ENCODE results near the gene PRR7. TPM values are rescaled to one million over a fixed set of nuclear protein-coding genes. Genes with fewer than 3 reads are reported as not detected.
"Not testable (repeated sequence)": the region's sequence is repeated elsewhere in the genome, so short reads cannot be mapped to it uniquely, and the experiment has no call there.

PRR7 gene
- polyA plus RNA-seq (ENCODE audit: insufficient read length), result 0.96 TPM

- DNase-seq, result peak; percentile 82
Measured at GRCh38 chr5:177446200-177447065, at the start of gene PRR7. Gene PRR7 (plus strand): TSS chr5:177446814. CDS start chr5:177455068, 8,254 bp downstream.

GRCh38 chr5:177397875-177398390 lies 48.7 kb upstream of the PRR7 start:
- DNase-seq, result no peak

GRCh38 chr5:177399997-177400868 lies 46.4 kb upstream of the PRR7 start, which contains the start of gene PFN3:
Gene PFN3 (minus strand): TSS chr5:177400661. CDS start chr5:177400576, 85 bp downstream.
- no peak for DNase-seq

GRCh38 chr5:177402271-177403043 lies 44.2 kb upstream of the PRR7 start:
- no peak for DNase-seq

GRCh38 chr5:177403102-177403791 lies 43.4 kb upstream of the PRR7 start:
- DNase-seq, result no peak

- DNase-seq, result peak; percentile 84
Measured at GRCh38 chr5:177403792-177404640, 42.6 kb upstream of the PRR7 start.

- no peak for DNase-seq
Measured at GRCh38 chr5:177404641-177405179, 41.9 kb upstream of the PRR7 start.

- no peak for DNase-seq
Measured at GRCh38 chr5:177405312-177405711, 41.3 kb upstream of the PRR7 start.

GRCh38 chr5:177405805-177406204 lies 40.8 kb upstream of the PRR7 start:
- no peak for DNase-seq

GRCh38 chr5:177409043-177409801 lies 37.4 kb upstream of the PRR7 start, which contains the start of gene F12:
Gene F12 (minus strand): TSS chr5:177409564. CDS start chr5:177409527, 37 bp downstream.
- DNase-seq, result no peak

- DNase-seq, result no peak
Measured at GRCh38 chr5:177410575-177410974, 36.0 kb upstream of the PRR7 start.

- DNase-seq, result no peak
Measured at GRCh38 chr5:177412603-177413233, 33.9 kb upstream of the PRR7 start.

- DNase-seq, result no peak
Measured at GRCh38 chr5:177414481-177414880, 32.1 kb upstream of the PRR7 start.

- not testable (repeated sequence) for DNase-seq
Measured at GRCh38 chr5:177417081-177417480, 29.5 kb upstream of the PRR7 start.

- no peak for DNase-seq
Measured at GRCh38 chr5:177419046-177419445, 27.6 kb upstream of the PRR7 start.

- DNase-seq, result not testable (repeated sequence)
Measured at GRCh38 chr5:177420472-177420871, 26.1 kb upstream of the PRR7 start.

GRCh38 chr5:177421062-177421798 lies 25.4 kb upstream of the PRR7 start:
- DNase-seq, result no peak

- DNase-seq, result no peak
Measured at GRCh38 chr5:177423671-177424070, 22.9 kb upstream of the PRR7 start.
